Activated T-cell treated with anti-CD3 and anti-CD28 coated beads, Interleukin-2, amount 50 U/mL, for 24 hours (primary cell): ENCODE measurements around the gene BMP10.

Experiments used
- DNase-seq: peaks from one replicate; pipeline ENCODE4 v3.0.0-alpha.2; 2020
- H3K27ac Mint-ChIP-seq: 2 replicates; pipeline ENCODE4 v1.8.0; 2020; ENCODE audit warnings: mild to moderate bottlenecking, mixed read lengths
- H3K27me3 Mint-ChIP-seq: 2 replicates; pipeline ENCODE4 v1.8.0; 2020; ENCODE audit warnings: mixed read lengths
- H3K36me3 Mint-ChIP-seq: 2 replicates; pipeline ENCODE4 v1.8.0; 2020; ENCODE audit warnings: low read depth, mixed read lengths
- H3K4me1 Mint-ChIP-seq: 2 replicates; pipeline ENCODE4 v1.8.0; 2020; ENCODE audit warnings: low read depth, mixed read lengths
- H3K4me3 Mint-ChIP-seq: 2 replicates; pipeline ENCODE4 v1.8.0; 2020; ENCODE audit warnings: mild to moderate bottlenecking, moderate library complexity, mixed read lengths
- H3K9me3 Mint-ChIP-seq: 2 replicates; pipeline ENCODE4 v1.8.0; 2020; ENCODE audit warnings: mixed read lengths

The BMP10 gene

GRCh38 chr2:68849579-68850030 lies 21.6 kb downstream of the BMP10 start:
- Mint-ChIP-seq H3K4me3 (no peak overlapping the region), H3K36me3 (no peaks in the 10 kb centered on the region), H3K27ac (no peak overlapping the region), H3K27me3 (peaks cover 22% of the 10 kb centered on the region), H3K4me1 (no peaks in the 10 kb centered on the region), H3K9me3 (no peaks in the 10 kb centered on the region)
- DNase-seq = no peak

- Mint-ChIP-seq H3K27ac (no peak overlapping the region), H3K9me3 (no peaks in the 10 kb centered on the region)
These were observed 23.4 kb downstream of the BMP10 start for GRCh38 chr2:68847751-68848150.

GRCh38 chr2:68846091-68846490 lies 25.1 kb downstream of the BMP10 start:
- no peaks in the 10 kb centered on the region for H3K36me3 Mint-ChIP-seq
- peaks cover 19% of the 10 kb centered on the region for H3K27me3 Mint-ChIP-seq
- H3K4me3 Mint-ChIP-seq = no peak overlapping the region
- no peaks in the 10 kb centered on the region for H3K4me1 Mint-ChIP-seq
- no peak for DNase-seq
- no peaks in the 10 kb centered on the region for H3K9me3 Mint-ChIP-seq
- H3K27ac Mint-ChIP-seq = no peak overlapping the region

More at GRCh38 chr2:68847751-68848150, 23.4 kb downstream of the BMP10 start:
- no peak for DNase-seq
- Mint-ChIP-seq H3K4me3 (no peak overlapping the region), H3K36me3 (no peaks in the 10 kb centered on the region), H3K4me1 (no peaks in the 10 kb centered on the region), H3K27me3 (peaks cover 19% of the 10 kb centered on the region)

- H3K4me1 Mint-ChIP-seq = peaks cover 2% of the 10 kb centered on the region
- H3K9me3 Mint-ChIP-seq = no peaks in the 10 kb centered on the region
- H3K4me3 Mint-ChIP-seq = no peak overlapping the region
- H3K27ac Mint-ChIP-seq = no peak overlapping the region
- H3K36me3 Mint-ChIP-seq = no peaks in the 10 kb centered on the region
- peaks cover 19% of the 10 kb centered on the region for H3K27me3 Mint-ChIP-seq
- no peak for DNase-seq
These were observed 26.2 kb downstream of the BMP10 start for GRCh38 chr2:68845043-68845442.

GRCh38 chr2:68839260-68839833 lies 31.9 kb downstream of the BMP10 start:
- no peaks in the 10 kb centered on the region for H3K27me3 Mint-ChIP-seq
- peak; percentile 47 for DNase-seq
- H3K27ac Mint-ChIP-seq = no peak overlapping the region
- no peaks in the 10 kb centered on the region for H3K36me3 Mint-ChIP-seq
- no peaks in the 10 kb centered on the region for H3K9me3 Mint-ChIP-seq
- H3K4me3 Mint-ChIP-seq = no peak overlapping the region
- peaks cover 34% of the 10 kb centered on the region for H3K4me1 Mint-ChIP-seq

- peaks cover 35% of the 10 kb centered on the region for H3K4me1 Mint-ChIP-seq
- H3K27ac Mint-ChIP-seq = no peak overlapping the region
- no peak for DNase-seq
- H3K27me3 Mint-ChIP-seq = no peaks in the 10 kb centered on the region
- H3K36me3 Mint-ChIP-seq = no peaks in the 10 kb centered on the region
- no peak overlapping the region for H3K4me3 Mint-ChIP-seq
- H3K9me3 Mint-ChIP-seq = no peaks in the 10 kb centered on the region
These were observed 32.6 kb downstream of the BMP10 start for GRCh38 chr2:68838641-68839040.

GRCh38 chr2:68837861-68838341 lies 33.3 kb downstream of the BMP10 start:
- H3K9me3 Mint-ChIP-seq = no peaks in the 10 kb centered on the region
- peak overlapping the region; percentile 89 for H3K27ac Mint-ChIP-seq
- DNase-seq = no peak
- peaks cover 42% of the 10 kb centered on the region for H3K4me1 Mint-ChIP-seq
- no peaks in the 10 kb centered on the region for H3K36me3 Mint-ChIP-seq
- H3K4me3 Mint-ChIP-seq = no peak overlapping the region
- no peaks in the 10 kb centered on the region for H3K27me3 Mint-ChIP-seq

- Mint-ChIP-seq H3K4me3 (no peak overlapping the region), H3K9me3 (no peaks in the 10 kb centered on the region), H3K4me1 (peaks cover 48% of the 10 kb centered on the region), H3K27me3 (no peaks in the 10 kb centered on the region), H3K27ac (peak overlapping the region; percentile 89), H3K36me3 (no peaks in the 10 kb centered on the region)
- DNase-seq = peak; percentile 75
These were observed 33.9 kb downstream of the BMP10 start for GRCh38 chr2:68837164-68837860.

- Mint-ChIP-seq H3K4me3 (no peak overlapping the region), H3K36me3 (no peaks in the 10 kb centered on the region), H3K27me3 (no peaks in the 10 kb centered on the region), H3K9me3 (no peaks in the 10 kb centered on the region), H3K4me1 (peaks cover 65% of the 10 kb centered on the region), H3K27ac (no peak overlapping the region)
- no peak for DNase-seq
These were observed 35.6 kb downstream of the BMP10 start for GRCh38 chr2:68835621-68836020.

- Mint-ChIP-seq H3K4me1 (peaks cover 71% of the 10 kb centered on the region), H3K36me3 (no peaks in the 10 kb centered on the region), H3K9me3 (no peaks in the 10 kb centered on the region), H3K4me3 (no peak overlapping the region), H3K27ac (no peak overlapping the region), H3K27me3 (no peaks in the 10 kb centered on the region)
- no peak for DNase-seq
These were observed 36.3 kb downstream of the BMP10 start for GRCh38 chr2:68834737-68835376.

GRCh38 chr2:68833162-68833561 lies 38.0 kb downstream of the BMP10 start:
- Mint-ChIP-seq H3K9me3 (no peaks in the 10 kb centered on the region), H3K27ac (no peak overlapping the region), H3K27me3 (no peaks in the 10 kb centered on the region), H3K4me1 (peaks cover 81% of the 10 kb centered on the region), H3K36me3 (peaks cover 6% of the 10 kb centered on the region), H3K4me3 (no peak overlapping the region)
- DNase-seq = no peak

GRCh38 chr2:68832233-68832869 lies 38.8 kb downstream of the BMP10 start:
- DNase-seq = peak; percentile 63
- H3K9me3 Mint-ChIP-seq = no peaks in the 10 kb centered on the region
- no peaks in the 10 kb centered on the region for H3K27me3 Mint-ChIP-seq
- peaks cover 14% of the 10 kb centered on the region for H3K36me3 Mint-ChIP-seq
- H3K4me3 Mint-ChIP-seq = peak overlapping the region; percentile 51
- peak overlapping the region; percentile 91 for H3K27ac Mint-ChIP-seq
- peaks cover 80% of the 10 kb centered on the region for H3K4me1 Mint-ChIP-seq

- Mint-ChIP-seq H3K27ac (peak overlapping the region; percentile 91), H3K27me3 (no peaks in the 10 kb centered on the region), H3K4me3 (peak overlapping the region; percentile 51), H3K4me1 (peaks cover 75% of the 10 kb centered on the region), H3K9me3 (no peaks in the 10 kb centered on the region), H3K36me3 (peaks cover 18% of the 10 kb centered on the region)
- DNase-seq = no peak
These were observed 39.4 kb downstream of the BMP10 start for GRCh38 chr2:68831686-68832232.

GRCh38 chr2:68829749-68830148 lies 41.4 kb downstream of the BMP10 start:
- Mint-ChIP-seq H3K4me1 (peaks cover 68% of the 10 kb centered on the region), H3K9me3 (no peaks in the 10 kb centered on the region), H3K27me3 (no peaks in the 10 kb centered on the region), H3K36me3 (peaks cover 38% of the 10 kb centered on the region), H3K4me3 (peak overlapping the region; percentile 53), H3K27ac (peak overlapping the region; percentile 90)
- DNase-seq = no peak
